Stimulated activated naive CD8-positive, alpha-beta T cell treated with anti-CD3 and anti-CD28 coated beads, Interleukin-15, Interleukin-2, amounts not matched to agents 100 U/mL and 50 U/mL, for 24 hours (primary cell): ENCODE data around the gene RPL7L1.

ENCODE experiments used
- ATAC-seq: fragments of 150-1000 bp; cut with Tn5 transposase; one replicate; pipeline ENCODE4 v1.10.0; 2021
- DNase-seq: peaks from one replicate; pipeline ENCODE4 v3.0.0; 2021

RPL7L1 gene

GRCh38 chr6:42932412-42932811, 53.0 kb downstream of the RPL7L1 start:
- DNase-seq, result no peak
- ATAC-seq, result no peak

- ATAC-seq (no peak), DNase-seq (no peak)
These were observed 53.8 kb downstream of the RPL7L1 start for GRCh38 chr6:42933205-42933604.

DNA sequence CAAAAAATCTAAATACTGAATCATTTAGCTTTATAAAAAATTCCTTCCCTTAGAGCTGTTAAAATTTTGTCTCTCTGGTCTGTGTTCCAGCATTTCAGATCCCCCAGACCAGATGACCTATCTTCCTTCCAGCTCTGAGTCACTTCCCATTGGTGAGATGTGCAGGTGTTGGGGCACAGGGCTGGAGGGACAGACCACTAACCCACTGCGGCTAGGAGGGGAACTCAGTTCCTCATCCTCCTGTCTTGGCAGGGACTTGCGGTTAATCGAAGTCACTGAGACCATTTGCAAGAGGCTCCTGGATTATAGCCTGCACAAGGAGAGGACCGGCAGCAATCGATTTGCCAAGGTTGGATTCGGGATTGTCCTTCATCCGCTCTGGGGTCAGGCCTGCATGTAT, 55.9 kb downstream of the RPL7L1 start:
- ATAC-seq, result no peak
- DNase-seq, result no peak

- ATAC-seq, result no peak
These were observed 57.0 kb downstream of the RPL7L1 start for GRCh38 chr6:42936398-42936797.

DNA sequence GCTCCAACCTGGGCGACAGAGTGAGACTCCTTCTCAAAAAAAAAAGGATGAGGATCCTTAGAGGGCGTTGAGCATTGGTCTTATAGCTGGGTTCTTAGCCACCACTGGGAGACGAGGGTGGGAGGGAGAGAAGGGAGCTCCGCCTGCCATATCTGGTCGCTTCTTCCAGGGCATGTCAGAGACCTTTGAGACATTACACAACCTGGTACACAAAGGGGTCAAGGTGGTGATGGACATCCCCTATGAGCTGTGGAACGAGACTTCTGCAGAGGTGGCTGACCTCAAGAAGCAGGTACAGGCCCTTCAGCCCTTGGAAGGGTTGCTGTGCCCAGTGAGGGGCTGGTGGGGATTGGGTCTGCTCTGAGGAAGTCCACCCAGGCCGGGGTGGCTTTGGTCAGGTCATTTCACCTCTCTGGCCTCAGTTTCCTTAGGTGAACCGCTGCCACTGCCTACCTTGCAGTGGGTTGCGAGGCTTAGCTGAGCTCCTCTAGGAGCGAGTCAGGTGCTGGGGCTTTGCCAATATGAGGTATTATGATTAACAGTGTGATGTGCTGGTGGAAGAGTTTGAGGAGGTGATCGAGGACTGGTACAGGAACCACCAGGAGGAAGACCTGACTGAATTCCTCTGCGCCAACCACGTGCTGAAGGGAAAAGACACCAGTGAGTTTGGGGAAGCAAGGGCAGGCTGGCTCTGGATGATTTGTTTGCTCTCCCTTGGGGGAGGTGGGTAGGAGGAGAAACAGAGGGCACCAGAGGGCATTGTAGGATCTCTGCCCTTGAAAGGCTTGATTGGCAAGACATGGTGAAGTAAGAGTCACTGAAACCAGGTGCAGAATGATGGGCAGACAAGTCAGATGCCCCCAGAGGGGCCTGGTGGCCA, 58.4 kb downstream of the RPL7L1 start:
- no peak for DNase-seq
- ATAC-seq, result no peak

More at GRCh38 chr6:42936398-42936797, 57.0 kb downstream of the RPL7L1 start:
- DNase-seq, result no peak

DNA sequence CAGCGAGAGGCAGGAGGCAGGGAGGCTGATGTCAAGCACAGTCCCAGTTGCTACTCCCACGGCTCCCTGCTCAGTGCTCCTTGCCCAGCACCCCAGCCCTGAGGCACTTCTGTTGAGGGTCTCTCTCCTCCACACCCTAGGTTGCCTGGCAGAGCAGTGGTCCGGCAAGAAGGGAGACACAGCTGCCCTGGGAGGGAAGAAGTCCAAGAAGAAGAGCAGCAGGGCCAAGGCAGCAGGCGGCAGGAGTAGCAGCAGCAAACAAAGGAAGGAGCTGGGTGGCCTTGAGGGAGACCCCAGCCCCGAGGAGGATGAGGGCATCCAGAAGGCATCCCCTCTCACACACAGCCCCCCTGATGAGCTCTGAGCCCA, 59.0 kb downstream of the RPL7L1 start:
- DNase-seq (no peak), ATAC-seq (no peak)

GRCh38 chr6:42938987-42939809, 59.8 kb downstream of the RPL7L1 start:
- ATAC-seq, result no peak
- DNase-seq, result no peak
